ENCODE data around the gene DNER.

The DNER gene

GRCh38 chr2:229740279-229740678 lies 25.9 kb upstream of the DNER start:
- H3K4me3 ChIP-seq (ENCODE audit: control insufficient read depth, low read depth, low read length), result no peak overlapping the region
- DNase-seq (ENCODE audit: low read depth), result no peak
- TF ChIP-seq, protein P1, sequence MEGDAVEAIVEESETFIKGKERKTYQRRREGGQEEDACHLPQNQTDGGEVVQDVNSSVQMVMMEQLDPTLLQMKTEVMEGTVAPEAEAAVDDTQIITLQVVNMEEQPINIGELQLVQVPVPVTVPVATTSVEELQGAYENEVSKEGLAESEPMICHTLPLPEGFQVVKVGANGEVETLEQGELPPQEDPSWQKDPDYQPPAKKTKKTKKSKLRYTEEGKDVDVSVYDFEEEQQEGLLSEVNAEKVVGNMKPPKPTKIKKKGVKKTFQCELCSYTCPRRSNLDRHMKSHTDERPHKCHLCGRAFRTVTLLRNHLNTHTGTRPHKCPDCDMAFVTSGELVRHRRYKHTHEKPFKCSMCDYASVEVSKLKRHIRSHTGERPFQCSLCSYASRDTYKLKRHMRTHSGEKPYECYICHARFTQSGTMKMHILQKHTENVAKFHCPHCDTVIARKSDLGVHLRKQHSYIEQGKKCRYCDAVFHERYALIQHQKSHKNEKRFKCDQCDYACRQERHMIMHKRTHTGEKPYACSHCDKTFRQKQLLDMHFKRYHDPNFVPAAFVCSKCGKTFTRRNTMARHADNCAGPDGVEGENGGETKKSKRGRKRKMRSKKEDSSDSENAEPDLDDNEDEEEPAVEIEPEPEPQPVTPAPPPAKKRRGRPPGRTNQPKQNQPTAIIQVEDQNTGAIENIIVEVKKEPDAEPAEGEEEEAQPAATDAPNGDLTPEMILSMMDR (IDR thresholded peaks at IDR 0.05; ENCODE audit: control insufficient read depth, insufficient read depth, low read depth, low read length, missing control alignments), result no peak

DNA sequence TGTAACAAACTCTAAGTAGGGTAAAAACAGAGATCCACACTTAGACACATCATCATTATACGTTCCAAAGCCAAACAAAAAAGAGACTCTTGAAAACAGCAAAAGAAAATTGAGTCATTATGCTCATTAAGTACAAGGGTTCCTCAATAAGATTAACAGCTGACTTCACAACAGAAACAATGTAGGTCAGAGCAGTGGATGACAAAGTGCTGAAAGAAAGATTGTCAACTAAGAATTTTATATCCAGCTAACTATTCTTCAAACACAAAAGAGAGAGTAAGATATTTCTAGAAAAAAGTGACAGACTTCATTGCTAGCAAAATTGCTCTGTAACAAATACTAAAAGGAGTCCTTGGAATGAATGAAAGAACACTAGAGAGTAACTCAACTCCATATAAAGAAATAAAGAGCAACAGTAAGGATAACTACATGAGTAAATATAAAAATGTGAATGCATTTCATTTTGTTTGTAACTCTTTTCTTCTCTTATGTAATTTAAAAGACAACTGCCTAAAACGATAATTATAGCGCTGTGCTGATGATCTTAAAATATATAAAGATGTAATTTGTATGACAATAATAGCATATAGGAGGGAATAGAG lies 23.8 kb upstream of the DNER start:
- TF ChIP-seq, protein P1 (IDR thresholded peaks at IDR 0.05; ENCODE audit: control insufficient read depth, insufficient read depth, low read depth, low read length, missing control alignments), result no peak
- no peak for DNase-seq (ENCODE audit: low read depth)

DNA sequence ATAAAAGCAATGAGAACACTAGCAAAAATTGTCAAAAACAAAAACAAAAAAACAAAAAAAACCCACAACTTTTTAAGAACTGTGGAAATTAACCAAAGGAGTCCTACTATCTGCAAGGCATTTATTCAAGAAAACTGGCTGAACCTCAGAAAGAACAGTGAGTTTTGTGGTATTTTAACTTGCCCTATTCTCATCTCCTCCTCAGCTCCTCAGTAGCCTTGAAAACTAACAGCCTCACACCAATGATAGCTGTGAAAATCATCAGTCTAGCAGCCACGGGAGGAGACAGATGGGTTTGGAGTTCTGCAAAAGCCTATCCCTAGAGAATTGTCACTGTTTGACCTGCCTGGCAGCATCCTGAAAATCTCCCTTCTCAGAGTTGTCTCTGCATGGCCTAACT lies 20.1 kb upstream of the DNER start:
- DNase-seq (ENCODE audit: low read depth), result no peak
- TF ChIP-seq, protein P1 (IDR thresholded peaks at IDR 0.05; ENCODE audit: control insufficient read depth, insufficient read depth, low read depth, low read length, missing control alignments), result no peak
- no peak overlapping the region for H3K4me3 ChIP-seq (ENCODE audit: control insufficient read depth, low read depth, low read length)

More for the DNA sequence above, 23.8 kb upstream of the DNER start:
- no peak overlapping the region for H3K4me3 ChIP-seq (ENCODE audit: control insufficient read depth, low read depth, low read length)

- H3K4me3 ChIP-seq (ENCODE audit: control insufficient read depth, low read depth, low read length), result no peak overlapping the region
- DNase-seq (ENCODE audit: low read depth), result no peak
- TF ChIP-seq, protein P1 (IDR thresholded peaks at IDR 0.05; ENCODE audit: control insufficient read depth, insufficient read depth, low read depth, low read length, missing control alignments), result no peak
Measured at GRCh38 chr2:229733611-229734245, 19.4 kb upstream of the DNER start.

- no peak overlapping the region for H3K4me3 ChIP-seq (ENCODE audit: control insufficient read depth, low read depth, low read length)
- TF ChIP-seq, protein P1 (IDR thresholded peaks at IDR 0.05; ENCODE audit: control insufficient read depth, insufficient read depth, low read depth, low read length, missing control alignments), result no peak
- DNase-seq (ENCODE audit: low read depth), result no peak
Measured at GRCh38 chr2:229732897-229733296, 18.5 kb upstream of the DNER start.

GRCh38 chr2:229731916-229732315 lies 17.6 kb upstream of the DNER start:
- no peak overlapping the region for H3K4me3 ChIP-seq (ENCODE audit: control insufficient read depth, low read depth, low read length)
- TF ChIP-seq, protein P1 (IDR thresholded peaks at IDR 0.05; ENCODE audit: control insufficient read depth, insufficient read depth, low read depth, low read length, missing control alignments), result no peak
- DNase-seq (ENCODE audit: low read depth), result no peak
